ENCODE results near the gene POLR1B.

- TF ChIP-seq CTCF (IDR thresholded peaks at IDR 0.05) (no peak), POLR2A (IDR thresholded peaks at IDR 0.05; ENCODE audit: low read depth) (no peak)
Observed at GRCh38 chr2:112606547-112606946, 64.3 kb downstream of the POLR1B start.
